Activated T-cell treated with anti-CD3 and anti-CD28 coated beads, Interleukin-2, amount 50 U/mL, for 4 hours (primary cell): ENCODE data around the gene TMEM167B. TPM values are rescaled to one million over a fixed set of nuclear protein-coding genes. Genes with fewer than 3 reads are reported as not detected.
"Not testable (repeated sequence)": the region's sequence is repeated elsewhere in the genome, so short reads cannot be mapped to it uniquely, and the experiment has no call there.

ENCODE experiments used
- ATAC-seq, 2 donors: fragments of 200-7000 bp; cut with Tn5 transposase; one replicate each; pipeline ENCODE4 v1.10.0; 2021
- DNase-seq: peaks from one replicate; pipeline ENCODE4 v3.0.0-alpha.2; 2020
- H3K27me3 Mint-ChIP-seq: one replicate; pipeline ENCODE4 v1.8.0; 2021; ENCODE audit warnings: low read depth, mixed read lengths
- H3K36me3 Mint-ChIP-seq: one replicate; pipeline ENCODE4 v1.8.0; 2022; ENCODE audit warnings: mixed read lengths; ENCODE audit not compliant: insufficient read depth
- H3K4me1 Mint-ChIP-seq: one replicate; pipeline ENCODE4 v1.8.0; 2021; ENCODE audit warnings: low read depth, mixed read lengths
- H3K4me3 Mint-ChIP-seq: one replicate; pipeline ENCODE4 v1.8.0; 2021; ENCODE audit warnings: mild to moderate bottlenecking, moderate library complexity, mixed read lengths
- H3K9me3 Mint-ChIP-seq: one replicate; pipeline ENCODE4 v1.8.0; 2021; ENCODE audit warnings: mixed read lengths
- total RNA-seq, 3 donors: library from RNA; stranded (reverse); gene quantifications; one replicate each; pipeline ENCODE4 v1.2.1, GENCODE V29; 2021

Gene TMEM167B
- total RNA-seq, 3 donors from 2014 or later = 33.4 to 46.0 (median 38.1) TPM

DNA sequence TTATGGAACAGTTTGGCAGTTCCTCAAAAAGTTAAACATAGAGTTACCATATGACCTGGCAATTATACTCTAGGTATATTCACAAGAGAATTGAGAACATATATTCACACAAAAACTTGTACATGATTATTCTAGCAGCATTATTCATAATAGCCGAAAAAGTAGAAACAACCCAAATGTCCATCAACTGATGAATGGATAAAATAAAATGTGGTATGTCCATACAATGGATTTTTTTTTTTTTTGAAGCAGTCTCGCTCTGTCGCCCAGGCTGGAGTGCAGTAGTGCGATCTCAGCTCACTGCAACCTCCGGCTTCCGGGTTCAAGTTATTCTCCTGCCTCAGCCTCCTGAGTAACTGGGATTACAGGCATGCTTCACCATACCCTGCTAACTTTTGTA lies 52.2 kb downstream of the TMEM167B start:
- ATAC-seq, H3K9me3 Mint-ChIP-seq, H3K4me3 Mint-ChIP-seq, H3K27me3 Mint-ChIP-seq, H3K4me1 Mint-ChIP-seq, H3K36me3 Mint-ChIP-seq, DNase-seq: not testable (repeated sequence)

Other genes starting within 250 kb of the TMEM167B start
- gene AKNAD1, start 233.7 kb upstream of the TMEM167B start, total RNA-seq = not detected
- gene GPSM2, start 213.8 kb upstream of the TMEM167B start, total RNA-seq = 1 to 10 TPM in 2 of 3 donors, under 1 TPM in 1; 0.91 to 1.4 (median 1.3) TPM
- gene CLCC1, start 127.3 kb upstream of the TMEM167B start, total RNA-seq = 10 to 100 TPM; 18.3 to 19.5 (median 18.4) TPM
- gene WDR47, start 48.7 kb upstream of the TMEM167B start, total RNA-seq = 10 to 100 TPM; 11.7 to 14.5 (median 14.3) TPM
- gene TAF13, start 14.8 kb upstream of the TMEM167B start, total RNA-seq = 10 to 100 TPM; 38.1 to 43.5 (median 43.3) TPM
- 1 to 10 TPM; 3.1 to 6.4 (median 4.2) TPM for gene ELAPOR1, start 23.4 kb downstream of the TMEM167B start, total RNA-seq
- 100 to 1,000 TPM; 166 to 207 (median 201) TPM for gene SARS1, start 123.2 kb downstream of the TMEM167B start, total RNA-seq
- gene CELSR2, start 158.8 kb downstream of the TMEM167B start, total RNA-seq = 1 to 10 TPM; 1.4 to 2.2 (median 1.5) TPM
- gene PSRC1, start 192.4 kb downstream of the TMEM167B start, total RNA-seq = under 1 TPM; 0.24 to 0.51 (median 0.37) TPM
- gene MYBPHL, start 216.2 kb downstream of the TMEM167B start, total RNA-seq = not detected